Bronchial epithelial cell (primary cell): ENCODE results near the gene LCE2A. TPM values are rescaled to one million over a fixed set of nuclear protein-coding genes. Genes with fewer than 3 reads are reported as not detected.
"Not testable (repeated sequence)": the region's sequence is repeated elsewhere in the genome, so short reads cannot be mapped to it uniquely, and the experiment has no call there.

Experiments used
- DNase-seq: peaks from one replicate; pipeline ENCODE4 v3.0.0-alpha.2; 2010; ENCODE audit warnings: low read depth
- FAIRE-seq: peaks from 2 replicates; lab custom pipeline; 2011; peaks lifted over from hg19 to GRCh38; lab: Jason Lieb, UNC
- H3K27me3 ChIP-seq: 2 replicates; pipeline ENCODE4 v1.5.1; 2011; ENCODE audit warnings: low read length; ENCODE audit not compliant: control insufficient read depth, insufficient read depth
- H3K36me3 ChIP-seq: 2 replicates; pipeline ENCODE4 v1.5.1; 2011; ENCODE audit warnings: low read length; ENCODE audit not compliant: control insufficient read depth, insufficient read depth
- H3K4me3 ChIP-seq: 2 replicates; pipeline ENCODE4 v1.5.1; 2011; ENCODE audit warnings: mild to moderate bottlenecking, low read depth, low read length, control low read depth
- total RNA-seq: library from RNA; depleted of rRNA; stranded (reverse); fragments of >200 nt; gene quantifications from 2 replicates; pipeline ENCODE4 v1.2.1, GENCODE V29; 2014
- TF ChIP-seq, protein P1 (sequence below): IDR thresholded peaks from 2 replicates; pipeline ENCODE4 v1.5.1; 2011; ENCODE audit warnings: mild to moderate bottlenecking, moderate library complexity, low read length, control low read depth, inconsistent platforms; ENCODE audit not compliant: insufficient read depth, severe bottlenecking

LCE2A gene
- total RNA-seq, 1 donor from 2014 or later, result not detected

DNA sequence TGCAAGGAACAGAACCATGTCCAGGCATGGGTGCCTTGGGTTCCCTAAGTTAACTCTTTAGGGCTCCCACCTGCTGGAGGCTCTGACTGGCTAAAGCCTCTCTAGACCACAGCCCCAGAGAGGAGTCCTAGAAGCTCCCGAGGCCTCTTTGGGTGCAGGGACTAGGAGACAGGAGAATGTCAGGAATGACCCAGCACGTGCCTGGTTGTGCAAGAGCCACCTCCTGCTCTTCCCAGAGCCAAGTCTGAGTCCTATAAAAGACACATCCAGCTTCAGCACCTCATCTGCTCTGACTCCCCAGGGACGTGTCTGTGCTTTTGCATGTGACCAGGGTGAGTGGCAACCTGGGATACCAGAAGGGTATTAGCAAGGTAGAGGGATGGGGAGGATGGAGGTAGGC, 35.0 kb upstream of the LCE2A start, which contains the start of gene LCE2D:
LCE2D (plus strand) TSS at position 283 of the 400 bp plus-strand sequence. CDS start 726 bp downstream, outside the sequence.
- no peak within 1 kb of the TSS for H3K4me3 ChIP-seq
- H3K36me3 ChIP-seq, result no peaks in the 10 kb centered on the region
- H3K27me3 ChIP-seq, result peaks cover 3% of the 10 kb centered on the region
- TF ChIP-seq, protein P1, sequence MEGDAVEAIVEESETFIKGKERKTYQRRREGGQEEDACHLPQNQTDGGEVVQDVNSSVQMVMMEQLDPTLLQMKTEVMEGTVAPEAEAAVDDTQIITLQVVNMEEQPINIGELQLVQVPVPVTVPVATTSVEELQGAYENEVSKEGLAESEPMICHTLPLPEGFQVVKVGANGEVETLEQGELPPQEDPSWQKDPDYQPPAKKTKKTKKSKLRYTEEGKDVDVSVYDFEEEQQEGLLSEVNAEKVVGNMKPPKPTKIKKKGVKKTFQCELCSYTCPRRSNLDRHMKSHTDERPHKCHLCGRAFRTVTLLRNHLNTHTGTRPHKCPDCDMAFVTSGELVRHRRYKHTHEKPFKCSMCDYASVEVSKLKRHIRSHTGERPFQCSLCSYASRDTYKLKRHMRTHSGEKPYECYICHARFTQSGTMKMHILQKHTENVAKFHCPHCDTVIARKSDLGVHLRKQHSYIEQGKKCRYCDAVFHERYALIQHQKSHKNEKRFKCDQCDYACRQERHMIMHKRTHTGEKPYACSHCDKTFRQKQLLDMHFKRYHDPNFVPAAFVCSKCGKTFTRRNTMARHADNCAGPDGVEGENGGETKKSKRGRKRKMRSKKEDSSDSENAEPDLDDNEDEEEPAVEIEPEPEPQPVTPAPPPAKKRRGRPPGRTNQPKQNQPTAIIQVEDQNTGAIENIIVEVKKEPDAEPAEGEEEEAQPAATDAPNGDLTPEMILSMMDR, result no peak
- FAIRE-seq (no peak), DNase-seq (no peak)

DNA sequence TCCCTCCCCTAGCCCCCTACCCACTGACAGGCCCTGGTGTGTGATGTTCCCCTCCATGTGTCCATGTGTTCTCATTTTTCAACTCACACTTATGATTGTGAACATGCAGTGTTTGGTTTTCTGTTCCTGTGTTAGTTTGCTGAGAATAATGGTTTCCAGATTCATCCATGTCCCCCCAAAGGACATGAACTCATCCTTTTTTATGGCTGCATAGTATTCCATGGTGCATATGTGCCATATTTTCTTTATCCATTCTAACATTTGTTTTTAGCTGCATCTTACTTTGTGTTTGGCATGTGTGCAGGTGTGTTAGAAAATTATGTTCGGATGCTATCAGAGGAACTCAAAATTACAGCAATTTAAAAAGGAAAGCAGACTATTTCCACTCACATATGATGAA, 32.0 kb upstream of the LCE2A start:
- H3K4me3 ChIP-seq, DNase-seq, H3K36me3 ChIP-seq, FAIRE-seq, H3K27me3 ChIP-seq: not testable (repeated sequence)

DNA sequence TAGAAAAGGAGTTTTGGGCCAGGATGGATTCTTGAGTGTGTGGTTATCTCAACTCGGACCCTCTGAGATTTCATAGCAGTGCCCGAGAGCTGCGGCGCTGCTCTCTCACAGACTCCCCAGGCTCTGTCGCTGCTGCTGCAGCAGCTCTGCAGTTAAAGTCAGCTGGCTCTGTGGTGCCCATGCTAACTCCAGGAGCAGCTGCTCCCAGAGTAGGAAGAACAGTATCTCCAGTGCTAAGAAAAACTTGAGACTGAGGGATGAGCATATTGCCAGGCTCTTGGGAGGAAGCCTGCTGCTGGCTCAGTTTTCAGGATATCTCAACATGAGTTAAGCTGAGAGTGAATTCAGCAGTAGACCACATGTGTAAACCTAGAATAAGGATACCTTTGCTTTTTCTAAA, 30.5 kb upstream of the LCE2A start:
- TF ChIP-seq, protein P1, result no peak
- FAIRE-seq (no peak), DNase-seq (no peak)
- H3K36me3 ChIP-seq, result no peaks in the 10 kb centered on the region
- no peak overlapping the region for H3K4me3 ChIP-seq
- H3K27me3 ChIP-seq, result peaks cover 3% of the 10 kb centered on the region

DNA sequence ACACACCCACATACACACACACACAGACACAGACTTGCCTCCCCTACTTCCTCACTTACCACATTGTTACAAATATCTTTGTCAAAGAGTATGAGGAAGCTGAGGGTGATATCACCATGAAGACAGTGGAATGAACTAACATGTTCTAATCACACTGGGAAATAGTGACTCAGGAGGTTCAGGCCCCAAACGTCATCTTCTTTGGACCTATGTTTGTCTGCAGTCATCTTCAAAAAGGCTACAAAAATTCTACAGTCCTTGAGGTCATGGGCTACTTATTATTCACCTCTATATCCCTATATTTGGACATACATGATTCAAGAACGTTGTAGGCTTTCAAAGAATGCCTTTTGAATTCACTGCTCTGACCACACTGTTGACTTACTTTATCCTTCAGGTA, 25.1 kb upstream of the LCE2A start:
- no peak overlapping the region for H3K4me3 ChIP-seq
- DNase-seq, result peak; percentile 89
- TF ChIP-seq, protein P1, result no peak

DNA sequence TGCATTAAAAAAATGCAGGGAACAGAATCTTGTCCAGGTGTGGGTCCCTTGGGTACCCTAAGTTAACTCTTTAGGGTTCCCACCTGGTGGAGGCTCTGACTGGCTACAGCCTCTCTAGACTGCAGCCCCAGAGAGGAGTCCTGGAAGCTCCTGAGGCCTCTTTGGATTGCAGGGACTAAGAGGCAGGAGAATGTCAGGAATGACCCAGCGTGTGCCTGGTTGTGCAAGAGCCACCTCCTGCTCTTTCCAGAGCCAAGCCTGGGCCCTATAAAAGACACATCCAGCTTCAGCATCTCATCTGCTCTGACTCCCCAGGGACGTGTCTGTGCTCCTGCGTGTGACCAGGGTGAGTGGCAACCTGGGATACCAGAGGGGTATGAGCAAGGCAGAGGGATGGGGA, 23.2 kb upstream of the LCE2A start, which contains the start of gene LCE2C:
LCE2C (plus strand) TSS at position 297 of the 400 bp plus-strand sequence. CDS start 737 bp downstream, outside the sequence.
- not testable (repeated sequence) for H3K36me3 ChIP-seq, DNase-seq, H3K4me3 ChIP-seq, FAIRE-seq
- H3K27me3 ChIP-seq, result peaks cover 14% of the 10 kb centered on the region

More for the DNA sequence above, 25.1 kb upstream of the LCE2A start:
- Histone ChIP-seq H3K27me3 (peaks cover 2% of the 10 kb centered on the region), H3K36me3 (no peaks in the 10 kb centered on the region)
- no peak for FAIRE-seq

DNA sequence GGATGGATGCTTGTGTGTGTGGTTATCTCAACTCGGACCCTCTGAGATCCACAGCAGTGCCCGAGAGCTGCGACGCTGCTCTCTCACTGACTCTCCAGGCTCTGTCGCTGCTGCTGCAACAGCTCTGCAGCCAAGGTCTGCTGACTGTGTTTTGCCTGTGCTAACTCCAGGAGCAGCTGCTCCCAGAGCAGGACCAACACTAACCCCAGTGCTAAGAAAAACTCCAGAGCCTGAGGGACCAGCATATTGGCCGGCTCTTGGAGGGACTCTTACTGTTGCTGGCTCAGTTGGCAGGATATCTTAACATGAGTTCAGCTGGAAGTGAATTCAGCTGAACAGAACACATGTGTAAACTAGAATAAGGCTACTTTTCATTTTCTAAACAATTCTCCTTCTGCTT, 18.7 kb upstream of the LCE2A start:
- H3K27me3 ChIP-seq, result peaks cover 21% of the 10 kb centered on the region
- no peaks in the 10 kb centered on the region for H3K36me3 ChIP-seq
- TF ChIP-seq, protein P1, result no peak
- DNase-seq (no peak), FAIRE-seq (no peak)
- no peak overlapping the region for H3K4me3 ChIP-seq

DNA sequence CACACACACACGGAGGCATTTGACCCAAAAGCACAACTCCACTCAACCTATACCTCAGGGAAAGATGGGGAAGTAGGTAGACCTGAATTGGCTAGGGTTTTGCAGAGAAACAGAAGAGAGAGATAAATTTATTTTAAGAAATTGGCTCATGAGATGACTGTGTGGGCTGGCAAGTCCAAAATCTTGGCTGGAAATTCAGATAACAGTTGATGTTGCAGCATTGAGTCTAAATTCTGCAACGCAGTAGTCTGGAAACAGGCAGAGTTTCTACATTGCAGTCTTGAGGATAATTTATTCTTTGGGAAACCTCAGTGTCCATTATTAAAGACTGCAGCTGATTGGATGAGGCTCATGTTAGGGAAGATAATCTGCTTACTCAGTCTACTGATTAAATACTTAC, 16.5 kb upstream of the LCE2A start:
- FAIRE-seq (no peak), DNase-seq (no peak)
- peaks cover 21% of the 10 kb centered on the region for H3K27me3 ChIP-seq
- H3K36me3 ChIP-seq, result no peaks in the 10 kb centered on the region
- no peak overlapping the region for H3K4me3 ChIP-seq
- TF ChIP-seq, protein P1, result no peak
